Measurements from ENCODE around the gene CASKIN1. TPM values are rescaled to one million over a fixed set of nuclear protein-coding genes. Genes with fewer than 3 reads are reported as not detected.

The CASKIN1 gene
- total and polyA plus RNA-seq, 10 donors = 0.24 to 0.32 (median 0.30) TPM; not detected in 7

DNA sequence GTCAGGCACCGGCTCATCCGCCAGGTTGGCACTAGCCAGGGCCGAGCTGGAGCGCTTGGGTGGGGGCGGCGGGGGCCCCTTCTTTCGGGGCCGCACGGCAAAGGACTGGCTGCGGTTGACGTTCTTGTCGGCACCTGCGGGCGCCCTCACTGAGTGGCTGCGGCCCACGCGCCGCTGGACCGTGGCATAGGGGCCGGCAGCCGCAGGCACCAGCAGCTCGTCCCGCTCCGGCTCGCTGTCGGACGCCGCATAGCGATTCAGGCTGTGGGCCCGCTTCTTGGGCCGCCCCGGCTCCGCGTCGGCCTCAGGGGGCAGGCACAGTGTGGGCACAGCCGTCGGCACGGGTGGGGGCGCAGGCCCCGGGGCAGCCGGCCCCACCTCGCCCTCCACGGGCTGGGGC is 15.9 kb downstream of the CASKIN1 start:
- WGBS, 5 donors = 93 to 98% (median 95%) methylated on average over 18 to 43 of the region's 43 CpGs
- Histone ChIP-seq H3K9me3 (peaks cover 0 to 6% (median 0%) of the 10 kb centered on the region in 8 donors), H3K36me3 (peaks cover 2 to 35% (median 27%) of the 10 kb centered on the region in 6 donors), H3K27me3 (replicated peaks in 1 of 7) (no peaks in the 10 kb centered on the region), H3K4me3 (no peak overlapping the region), H3K4me1 (peaks cover 0 to 6% (median 0%) of the 10 kb centered on the region in 6 donors), H3K27ac (no peak overlapping the region)
- intact Hi-C loops (cut with DNase I; ENCODE audit: low total_unique reads) = no loop called here
- TF ChIP-seq, protein P1, sequence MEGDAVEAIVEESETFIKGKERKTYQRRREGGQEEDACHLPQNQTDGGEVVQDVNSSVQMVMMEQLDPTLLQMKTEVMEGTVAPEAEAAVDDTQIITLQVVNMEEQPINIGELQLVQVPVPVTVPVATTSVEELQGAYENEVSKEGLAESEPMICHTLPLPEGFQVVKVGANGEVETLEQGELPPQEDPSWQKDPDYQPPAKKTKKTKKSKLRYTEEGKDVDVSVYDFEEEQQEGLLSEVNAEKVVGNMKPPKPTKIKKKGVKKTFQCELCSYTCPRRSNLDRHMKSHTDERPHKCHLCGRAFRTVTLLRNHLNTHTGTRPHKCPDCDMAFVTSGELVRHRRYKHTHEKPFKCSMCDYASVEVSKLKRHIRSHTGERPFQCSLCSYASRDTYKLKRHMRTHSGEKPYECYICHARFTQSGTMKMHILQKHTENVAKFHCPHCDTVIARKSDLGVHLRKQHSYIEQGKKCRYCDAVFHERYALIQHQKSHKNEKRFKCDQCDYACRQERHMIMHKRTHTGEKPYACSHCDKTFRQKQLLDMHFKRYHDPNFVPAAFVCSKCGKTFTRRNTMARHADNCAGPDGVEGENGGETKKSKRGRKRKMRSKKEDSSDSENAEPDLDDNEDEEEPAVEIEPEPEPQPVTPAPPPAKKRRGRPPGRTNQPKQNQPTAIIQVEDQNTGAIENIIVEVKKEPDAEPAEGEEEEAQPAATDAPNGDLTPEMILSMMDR (IDR thresholded peaks at IDR 0.05 in 8 of 11, conservative IDR thresholded peaks at IDR 0.05 in 3 of 11) = no peak
- no peak for TF ChIP-seq POLR2AphosphoS5 (IDR thresholded peaks at IDR 0.05)
- no peak for TF ChIP-seq POLR2A (IDR thresholded peaks at IDR 0.05)
- DNase-seq = no peak

DNA sequence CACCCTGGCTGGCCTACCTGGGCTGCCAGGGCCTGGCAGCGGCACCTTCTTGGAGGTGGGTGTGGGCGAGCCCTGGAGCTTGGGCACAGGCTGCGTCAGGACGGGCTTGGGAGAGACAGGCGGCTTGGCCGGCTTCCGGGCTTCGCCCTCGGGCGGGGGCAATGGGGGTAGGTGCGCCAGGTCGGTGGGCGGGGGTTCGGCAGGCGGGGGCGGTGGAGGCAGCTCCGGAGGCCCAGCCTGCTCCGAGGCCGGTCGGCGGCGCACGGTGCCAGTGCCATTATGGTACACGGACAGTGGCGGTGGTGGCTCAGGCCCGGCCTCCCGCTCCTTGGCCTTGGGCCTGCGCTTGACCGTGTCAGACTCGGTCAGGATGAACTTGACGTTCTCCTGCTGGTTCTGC is 16.8 kb downstream of the CASKIN1 start:
- WGBS, 5 donors = 90 to 96% (median 95%) methylated on average over 6 to 31 of the region's 31 CpGs
- intact Hi-C loops (cut with DNase I; ENCODE audit: low total_unique reads) = no loop called here
- H3K27me3 ChIP-seq (replicated peaks in 1 of 7) = no peaks in the 10 kb centered on the region
- peaks cover 2 to 44% (median 35%) of the 10 kb centered on the region in 6 donors for H3K36me3 ChIP-seq
- no peak for DNase-seq
- H3K4me1 ChIP-seq = peaks cover 0 to 12% (median 0%) of the 10 kb centered on the region in 6 donors
- H3K4me3 ChIP-seq = no peak overlapping the region
- H3K9me3 ChIP-seq = peaks cover 0 to 6% (median 0%) of the 10 kb centered on the region in 8 donors
- TF ChIP-seq, protein P1 (IDR thresholded peaks at IDR 0.05 in 8 of 11, conservative IDR thresholded peaks at IDR 0.05 in 3 of 11) = no peak
- peak in 1 of 3 donors; percentile 6 for TF ChIP-seq POLR2AphosphoS5 (IDR thresholded peaks at IDR 0.05)
- H3K27ac ChIP-seq = no peak overlapping the region

DNA sequence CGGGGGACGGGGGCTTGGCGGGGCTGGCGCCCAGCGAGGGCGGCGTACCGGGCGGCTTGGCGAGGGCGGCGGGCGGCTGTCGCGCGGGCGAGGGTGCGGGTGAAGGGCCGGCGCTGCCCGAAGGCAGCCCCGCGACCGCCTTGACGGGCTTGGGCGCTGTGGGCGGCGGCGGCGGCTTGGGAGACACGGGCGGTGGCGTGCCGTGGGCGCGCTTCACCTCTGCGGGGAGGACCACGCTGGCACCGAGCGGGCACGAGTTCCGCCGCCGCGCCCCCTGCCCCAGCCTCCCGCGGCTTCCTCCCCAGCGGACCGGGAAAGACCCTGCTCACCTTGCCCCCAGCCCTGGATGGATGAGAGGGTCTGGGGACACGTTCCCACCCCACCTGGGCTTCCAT is 17.3 kb downstream of the CASKIN1 start:
- Histone ChIP-seq H3K27ac (no peak overlapping the region), H3K36me3 (peaks cover 2 to 49% (median 40%) of the 10 kb centered on the region in 6 donors), H3K4me3 (no peak overlapping the region), H3K9me3 (peaks cover 0 to 6% (median 0%) of the 10 kb centered on the region in 8 donors), H3K27me3 (replicated peaks in 1 of 7) (no peaks in the 10 kb centered on the region), H3K4me1 (peaks cover 0 to 17% (median 4%) of the 10 kb centered on the region in 6 donors)
- DNase-seq = no peak
- intact Hi-C loops (cut with DNase I; ENCODE audit: low total_unique reads) = no loop called here
- TF ChIP-seq, protein P1 (IDR thresholded peaks at IDR 0.05 in 8 of 11, conservative IDR thresholded peaks at IDR 0.05 in 3 of 11) = no peak
- TF ChIP-seq POLR2A (IDR thresholded peaks at IDR 0.05) (no peak), POLR2AphosphoS5 (IDR thresholded peaks at IDR 0.05) (no peak)
- WGBS, 5 donors = 41 to 68% (median 60%) methylated on average over 2 to 50 of the region's 50 CpGs

DNA sequence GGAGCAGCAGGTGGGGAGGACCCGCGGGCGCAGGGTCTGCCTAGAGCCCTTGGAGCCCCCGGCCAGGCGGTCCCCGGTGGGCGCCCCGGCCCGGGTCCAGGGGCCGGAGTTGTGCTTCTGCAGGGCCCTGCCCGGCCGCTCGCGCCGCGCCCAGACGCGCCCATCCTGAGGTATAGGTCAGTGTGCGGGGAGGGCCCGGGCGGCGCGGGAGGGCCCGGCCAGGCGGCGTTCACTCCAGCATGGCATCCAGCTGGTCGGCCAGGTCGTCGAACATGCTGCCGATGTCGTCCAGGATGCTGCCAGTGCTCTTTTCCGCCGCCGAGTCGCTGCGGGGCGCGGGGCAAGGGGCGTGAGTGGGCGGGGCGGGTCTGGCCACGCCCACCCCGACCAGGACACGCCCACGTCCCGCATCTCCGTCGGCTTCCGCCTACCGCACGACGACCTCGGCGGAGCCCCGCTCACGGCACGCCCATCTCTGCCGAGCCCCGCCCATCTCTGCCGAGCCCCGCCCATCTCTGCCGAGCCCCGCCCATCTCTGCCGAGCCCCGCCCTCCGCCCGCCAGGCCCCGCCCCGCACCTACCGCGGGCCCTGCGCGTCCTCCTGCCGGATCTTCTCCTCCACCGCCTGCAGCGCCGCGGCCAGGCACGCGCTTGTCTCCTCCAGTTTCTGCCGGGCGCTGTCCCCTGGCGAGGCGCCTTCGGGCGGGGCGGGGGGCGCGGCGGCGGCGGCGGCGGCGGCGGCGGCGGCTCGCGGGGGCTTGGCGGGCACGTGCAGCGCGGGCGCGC is 17.9 kb downstream of the CASKIN1 start:
- no peak for DNase-seq
- Histone ChIP-seq H3K4me3 (no peak overlapping the region), H3K4me1 (peaks cover 0 to 23% (median 7%) of the 10 kb centered on the region in 6 donors), H3K36me3 (peaks cover 4 to 55% (median 46%) of the 10 kb centered on the region in 6 donors), H3K27ac (no peak overlapping the region), H3K27me3 (replicated peaks in 1 of 7) (no peaks in the 10 kb centered on the region), H3K9me3 (peaks cover 0 to 6% (median 0%) of the 10 kb centered on the region in 8 donors)
- WGBS, 5 donors = 29 to 58% (median 42%) methylated on average over 50 to 106 of the region's 106 CpGs
- intact Hi-C loops (cut with DNase I; ENCODE audit: low total_unique reads) = no loop called here
- TF ChIP-seq, protein P1 (IDR thresholded peaks at IDR 0.05 in 8 of 11, conservative IDR thresholded peaks at IDR 0.05 in 3 of 11) = no peak
- TF ChIP-seq POLR2AphosphoS5 (IDR thresholded peaks at IDR 0.05) = peak in 2 of 3 donors; percentile 42 to 62

Data from spleen (tissue), 11 donors.